Thyroid gland (tissue), 4 donors: ENCODE measurements around the gene BIK.

Experiments
- POLR2A ChIP-seq, 2 donors: fragments of 450-650 bp; IDR thresholded peaks; one replicate each; pipeline ENCODE4 v1.6.1; 2017; ENCODE audit warnings: antibody characterized with exemption in 2 of 2, mild to moderate bottlenecking in 2 of 2, moderate library complexity in 1 of 2
- TF ChIP-seq, protein P1 (sequence below), 6 experiments: fragments of 200-600 bp in 3 of 6; fragments of 450-650 bp in 3 of 6; sonication (generic) in 3 of 6; IDR thresholded peaks; one replicate each; pipeline ENCODE4 v1.5.1; 2016 to 2019; ENCODE audit warnings: antibody characterized with exemption in 6 of 6, mild to moderate bottlenecking in 2 of 6, inconsistent platforms in 1 of 6, moderate library complexity in 1 of 6

DNA sequence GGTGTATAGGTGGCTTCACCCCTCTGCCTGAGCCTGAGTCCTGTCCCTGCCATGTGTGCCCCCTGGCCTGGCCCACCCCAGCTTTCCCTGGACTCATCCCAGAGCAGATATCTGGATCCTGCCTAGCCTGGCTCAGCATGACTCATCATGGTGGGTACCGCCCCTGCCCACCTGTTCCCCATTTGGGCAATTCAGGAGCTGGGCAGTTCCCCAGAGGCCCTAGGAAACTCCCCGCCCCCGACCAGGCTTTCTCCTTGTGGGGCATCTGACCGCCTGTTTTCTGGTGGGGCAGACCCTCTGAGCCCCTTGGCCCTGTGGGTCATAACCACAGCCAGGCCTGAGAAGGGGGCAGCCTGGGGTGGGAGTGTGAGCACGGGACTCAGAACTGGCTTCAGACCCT is 45.2 kb downstream of the BIK start:
- TF ChIP-seq POLR2A (IDR thresholded peaks at IDR 0.05): no peak
- TF ChIP-seq, protein P1, sequence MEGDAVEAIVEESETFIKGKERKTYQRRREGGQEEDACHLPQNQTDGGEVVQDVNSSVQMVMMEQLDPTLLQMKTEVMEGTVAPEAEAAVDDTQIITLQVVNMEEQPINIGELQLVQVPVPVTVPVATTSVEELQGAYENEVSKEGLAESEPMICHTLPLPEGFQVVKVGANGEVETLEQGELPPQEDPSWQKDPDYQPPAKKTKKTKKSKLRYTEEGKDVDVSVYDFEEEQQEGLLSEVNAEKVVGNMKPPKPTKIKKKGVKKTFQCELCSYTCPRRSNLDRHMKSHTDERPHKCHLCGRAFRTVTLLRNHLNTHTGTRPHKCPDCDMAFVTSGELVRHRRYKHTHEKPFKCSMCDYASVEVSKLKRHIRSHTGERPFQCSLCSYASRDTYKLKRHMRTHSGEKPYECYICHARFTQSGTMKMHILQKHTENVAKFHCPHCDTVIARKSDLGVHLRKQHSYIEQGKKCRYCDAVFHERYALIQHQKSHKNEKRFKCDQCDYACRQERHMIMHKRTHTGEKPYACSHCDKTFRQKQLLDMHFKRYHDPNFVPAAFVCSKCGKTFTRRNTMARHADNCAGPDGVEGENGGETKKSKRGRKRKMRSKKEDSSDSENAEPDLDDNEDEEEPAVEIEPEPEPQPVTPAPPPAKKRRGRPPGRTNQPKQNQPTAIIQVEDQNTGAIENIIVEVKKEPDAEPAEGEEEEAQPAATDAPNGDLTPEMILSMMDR (IDR thresholded peaks at IDR 0.05): no peak
